HepG2 (cell line): ENCODE data around the gene ZNF783. TPM values are rescaled to one million over a fixed set of nuclear protein-coding genes. Genes with fewer than 3 reads are reported as not detected.

Source experiments
- ATAC-seq: fragments of 200-7000 bp; cut with Tn5 transposase; 3 replicates; pipeline ENCODE4 v1.9.1; 2020; ENCODE audit warnings: mild to moderate bottlenecking, moderate library complexity
- BruUV-seq: library from RNA; stranded (reverse); fragments of 400-500 nt; replicated peaks from 2 replicates; lab custom pipeline; 2021; lab: Mats Ljungman, UMichigan
- CTCF ChIA-PET: fragments of 300-600 bp; formaldehyde crosslinking; extraction: SDS; loops from one replicate; lab custom pipeline; 2021; ENCODE audit warnings: low total read pairs, inconsistent platforms, low intra/inter-chr PET ratio; lab: Yijun Ruan, JAX
- POLR2A ChIA-PET: fragments of 350-600 bp; sonication (Branson Sonifier 250); formaldehyde crosslinking; loops from one replicate; lab custom pipeline; 2020; ENCODE audit warnings: antibody characterized with exemption, inconsistent platforms; lab: Yijun Ruan, JAX
- DNase-seq: peaks from one replicate; pipeline ENCODE4 v3.0.0-alpha.2; 2015; ENCODE audit warnings: low spot score
- FAIRE-seq: peaks from 3 replicates; lab custom pipeline; 2011; peaks lifted over from hg19 to GRCh38; lab: Jason Lieb, UNC
- H2AFZ ChIP-seq: one replicate; pipeline ENCODE4 v1.6.1; 2011; ENCODE audit warnings: low read length, inconsistent platforms
- H3K27ac ChIP-seq: fragments of 300-600 bp; 3 replicates; pipeline ENCODE4 v1.8.0; 2011; ENCODE audit warnings: mixed run types, mild to moderate bottlenecking, mixed read lengths, low read length, inconsistent platforms; ENCODE audit not compliant: insufficient read depth; ENCODE audit errors: extremely low read length
- H3K27me3 ChIP-seq, 2 experiments: fragments of 200-600 bp in 1 of 2; 2 replicates in 1 of 2; 3 replicates in 1 of 2; pipeline versions ENCODE4 v1.6.0 to v1.8.0; 2011; ENCODE audit warnings: low read length in 2 of 2, mild to moderate bottlenecking in 2 of 2, moderate library complexity in 2 of 2, inconsistent platforms in 1 of 2; ENCODE audit not compliant: insufficient read depth in 2 of 2, control insufficient read depth in 1 of 2
- H3K36me3 ChIP-seq, 2 experiments: fragments of 200-600 bp in 1 of 2; replicated peaks in 1 of 2; 2 replicates in 1 of 2; 3 replicates in 1 of 2; pipeline versions ENCODE4 v1.5.1 to v1.8.0; 2011; ENCODE audit warnings: low read length in 2 of 2, inconsistent platforms in 1 of 2; ENCODE audit not compliant: insufficient read depth in 2 of 2, control insufficient read depth in 1 of 2
- H3K4me1 ChIP-seq: 2 replicates; pipeline ENCODE4 v1.5.1; 2012; ENCODE audit warnings: low read length, inconsistent platforms; ENCODE audit not compliant: insufficient read depth
- H3K4me2 ChIP-seq: 2 replicates; pipeline ENCODE4 v1.6.0; 2011; ENCODE audit warnings: low read depth, low read length, inconsistent platforms
- H3K4me3 ChIP-seq, 3 experiments: fragments of 200-600 bp in 1 of 3; sonication (generic), shearing (Covaris generic) in 1 of 3; replicated peaks in 1 of 3; 2 replicates each; pipeline ENCODE4 v1.5.1; 2011 to 2016; ENCODE audit warnings: low read length in 3 of 3, inconsistent platforms in 2 of 3, low read depth in 2 of 3, mild to moderate bottlenecking in 2 of 3, control low read depth in 1 of 3, mixed read lengths in 1 of 3; ENCODE audit not compliant: insufficient read depth in 1 of 3
- H3K79me2 ChIP-seq: one replicate; pipeline ENCODE4 v1.6.1; 2011; ENCODE audit warnings: low read length, inconsistent platforms; ENCODE audit not compliant: insufficient read depth
- H3K9ac ChIP-seq: 2 replicates; pipeline ENCODE4 v1.6.0; 2011; ENCODE audit warnings: mild to moderate bottlenecking, low read depth, low read length, inconsistent platforms; ENCODE audit not compliant: insufficient read depth
- H3K9me3 ChIP-seq: 2 replicates; pipeline ENCODE4 v1.5.1; 2012; ENCODE audit warnings: mild to moderate bottlenecking, low read length
- H4K20me1 ChIP-seq: 2 replicates; pipeline ENCODE4 v1.6.0; 2011; ENCODE audit warnings: inconsistent platforms, mild to moderate bottlenecking, low read length, moderate library complexity; ENCODE audit not compliant: insufficient read depth
- NFE2 ChIP-seq: sonication (generic); formaldehyde crosslinking; IDR thresholded peaks from 2 replicates; pipeline ENCODE4 v1.4.0; 2020; ENCODE audit warnings: missing genetic modification reagents
- NFE2L2 ChIP-seq: fragments of 150-350 bp; IDR thresholded peaks from 2 replicates; pipeline ENCODE4 v1.6.1; 2014; ENCODE audit warnings: low read length
- TAF1 ChIP-seq: sonication (generic); formaldehyde crosslinking; IDR thresholded peaks from 2 replicates; pipeline ENCODE4 v1.4.0; 2020; ENCODE audit warnings: missing genetic modification reagents
- ZIK1 ChIP-seq: sonication (generic); formaldehyde crosslinking; IDR thresholded peaks from 2 replicates; pipeline ENCODE4 v1.5.0; 2020; ENCODE audit warnings: mild to moderate bottlenecking, low read depth, missing genetic modification reagents, borderline replicate concordance
- ZNF331 ChIP-seq: sonication (generic); formaldehyde crosslinking; IDR thresholded peaks from 2 replicates; pipeline ENCODE4 v1.4.0; 2020; ENCODE audit warnings: missing genetic modification reagents
- ZNF780A ChIP-seq: sonication (generic); formaldehyde crosslinking; IDR thresholded peaks from 2 replicates; pipeline ENCODE4 v1.8.0; 2022; ENCODE audit warnings: mild to moderate bottlenecking, missing genetic modification reagents, moderate library complexity
- WGBS: methylation state at CpG from one replicate; pipeline ENCODE4 v1.1.6; 2017; ENCODE audit warnings: low lambda C conversion rate; 5-methylcytosine and 5-hydroxymethylcytosine counted together
- in situ Hi-C: cut with HindIII; loops from 2 replicates; pipeline ENCODE4 v1.10.0; 2017; ENCODE audit warnings: low pct_unique_long_range_greater_than_20kb; ENCODE audit not compliant: extremely low pct_ligation_motif_present
- intact Hi-C: fragments of 100-400 bp; cut with micrococcal nuclease; formaldehyde crosslinking; loops from one replicate; pipeline ENCODE4 v1.10.0; 2022; ENCODE audit not compliant: unreplicated experiment
- polyA plus RNA-seq, 8 experiments: library from polyadenylated mRNA; depleted of rRNA in 3 of 8; stranded (reverse) in 7 of 8; unstranded in 1 of 8; fragments of >200 nt; fragmentation: Illumina TruSeq in 4 of 8; extraction: Trizol in 4 of 8; gene quantifications; 2 replicates each; pipeline versions ENCODE4 v1.2.1 to v1.2.3, GENCODE V29; 2011 to 2016; ENCODE audit warnings: low read depth in 4 of 8, missing spikeins in 1 of 8, mixed read lengths in 1 of 8; ENCODE audit not compliant: insufficient read depth in 1 of 8
- total RNA-seq, 5 experiments: library from RNA; depleted of rRNA; stranded (reverse); fragments of >200 nt; fragmentation: Illumina TruSeq; extraction: Trizol; gene quantifications; 2 replicates each; pipeline ENCODE4 v1.2.3, GENCODE V29; 2016; ENCODE audit warnings: low read depth in 1 of 5
- TF ChIP-seq, protein P1 (sequence below): sonication (generic); formaldehyde crosslinking; IDR thresholded peaks from 2 replicates; pipeline ENCODE4 v1.8.0; 2022; ENCODE audit warnings: mild to moderate bottlenecking, missing genetic modification reagents, moderate library complexity

ZNF783 gene
- total and polyA plus RNA-seq, 2 of the 13 experiments (the other 11 are each of a cell fraction or from before 2014, with no cell fraction given) = 4.1 to 5.2 TPM

DNA sequence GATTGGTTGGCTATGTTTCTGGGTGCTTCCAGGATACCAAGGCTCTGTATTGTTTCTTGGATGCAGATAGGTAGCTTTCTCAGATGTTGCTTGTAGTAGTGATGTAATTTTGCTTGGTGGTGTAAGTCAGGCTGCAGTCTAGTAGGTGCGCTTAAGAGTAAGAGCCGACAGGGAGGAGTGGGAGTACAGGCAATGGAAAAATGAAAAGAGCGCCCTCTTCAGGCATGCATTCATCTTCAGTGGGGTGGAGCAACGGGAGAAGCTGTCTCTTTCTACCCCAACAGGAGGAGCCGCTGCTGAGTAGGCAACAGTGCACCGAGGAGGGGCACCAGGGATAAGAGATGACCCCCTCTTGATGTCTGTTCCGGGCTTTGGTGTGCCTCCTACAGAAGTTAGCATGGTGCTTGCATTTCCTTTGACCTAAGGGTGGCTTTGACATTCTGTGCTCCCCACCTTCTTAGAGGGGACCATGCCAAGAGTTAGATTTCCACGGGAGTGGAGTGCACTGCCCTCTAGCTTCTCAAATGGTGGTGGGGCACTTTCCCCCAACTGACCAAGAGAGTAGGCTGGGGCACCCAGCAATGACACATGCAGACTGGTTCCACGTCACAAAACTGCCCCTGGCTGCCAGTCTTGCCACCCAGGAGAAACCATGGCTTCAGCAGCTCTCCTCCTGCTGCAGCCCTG, 56.1 kb downstream of the ZNF783 start:
- H3K4me1 ChIP-seq = no peaks in the 10 kb centered on the region
- H2AFZ ChIP-seq = no peak overlapping the region
- ATAC-seq = no peak; the same call in 2 of the 3 replicates
- in situ Hi-C loops = no loop called here
- CTCF ChIA-PET = no interaction called here
- DNase-seq = no peak
- POLR2A ChIA-PET = no interaction called here
- no peak overlapping the region for H3K9ac ChIP-seq
- no peaks in the 10 kb centered on the region for H3K9me3 ChIP-seq
- H3K4me2 ChIP-seq = no peak overlapping the region
- no peaks in the 10 kb centered on the region for H3K79me2 ChIP-seq
- no peak for FAIRE-seq
- no TSS peak for BruUV-seq
- TF ChIP-seq ZIK1 (CRISPR knock-in tag) (no peak), ZNF780A (CRISPR knock-in tag) (no peak)
- TF ChIP-seq, protein P1, sequence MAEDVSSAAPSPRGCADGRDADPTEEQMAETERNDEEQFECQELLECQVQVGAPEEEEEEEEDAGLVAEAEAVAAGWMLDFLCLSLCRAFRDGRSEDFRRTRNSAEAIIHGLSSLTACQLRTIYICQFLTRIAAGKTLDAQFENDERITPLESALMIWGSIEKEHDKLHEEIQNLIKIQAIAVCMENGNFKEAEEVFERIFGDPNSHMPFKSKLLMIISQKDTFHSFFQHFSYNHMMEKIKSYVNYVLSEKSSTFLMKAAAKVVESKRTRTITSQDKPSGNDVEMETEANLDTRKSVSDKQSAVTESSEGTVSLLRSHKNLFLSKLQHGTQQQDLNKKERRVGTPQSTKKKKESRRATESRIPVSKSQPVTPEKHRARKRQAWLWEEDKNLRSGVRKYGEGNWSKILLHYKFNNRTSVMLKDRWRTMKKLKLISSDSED = no peak
- WGBS = 46% methylated on average over 8 of the region's 9 CpGs
- 0 out of 5 replicates have a peak, but pooled peaks cover 0 to 6% of the 10 kb centered on the region in 2 experiments for H3K27me3 ChIP-seq
- no peaks in the 10 kb centered on the region for H3K36me3 ChIP-seq
- H4K20me1 ChIP-seq = no peaks in the 10 kb centered on the region
- no peak overlapping the region for H3K4me3 ChIP-seq
- intact Hi-C loops = no loop called here
- H3K27ac ChIP-seq = no peak overlapping the region

DNA sequence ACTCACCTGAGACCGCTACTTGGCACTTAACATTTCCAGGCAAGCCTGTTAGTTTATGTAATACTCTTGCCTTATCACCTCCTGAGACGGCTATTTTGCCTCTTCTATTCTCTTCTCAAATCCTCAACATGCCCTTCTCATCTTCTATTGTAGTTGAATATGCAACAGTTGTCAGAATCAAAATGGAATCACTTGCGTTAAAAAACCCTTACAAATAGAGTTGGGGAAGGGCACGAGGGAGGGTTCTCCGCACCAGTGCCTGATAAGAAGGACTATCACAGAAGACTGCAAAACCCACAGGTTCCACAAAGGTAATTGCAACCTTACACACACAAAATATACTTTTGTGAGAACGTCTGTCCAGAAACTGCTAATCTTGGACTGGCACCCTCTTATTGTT, 57.4 kb downstream of the ZNF783 start:
- no peak for ATAC-seq
- POLR2A ChIA-PET = no interaction called here
- no peaks in the 10 kb centered on the region for H3K79me2 ChIP-seq
- no peaks in the 10 kb centered on the region for H3K9me3 ChIP-seq
- H3K4me2 ChIP-seq = no peak overlapping the region
- DNase-seq = no peak
- in situ Hi-C loops = no loop called here
- BruUV-seq = no TSS peak
- no peaks in the 10 kb centered on the region for H4K20me1 ChIP-seq
- intact Hi-C loops = no loop called here
- no peak overlapping the region for H3K9ac ChIP-seq
- H2AFZ ChIP-seq = no peak overlapping the region
- CTCF ChIA-PET = no interaction called here
- no peak for TF ChIP-seq NFE2 (CRISPR knock-in tag)
- TF ChIP-seq TAF1 = no peak
- no peak for TF ChIP-seq ZNF331 (CRISPR knock-in tag)
- TF ChIP-seq NFE2L2 = no peak
- H3K4me3 ChIP-seq = no peak overlapping the region
- WGBS = 64% methylated on average over 6 of the region's 6 CpGs
- H3K4me1 ChIP-seq = no peaks in the 10 kb centered on the region
- no peak overlapping the region for H3K27ac ChIP-seq
- no peak for FAIRE-seq
- no peaks in the 10 kb centered on the region for H3K36me3 ChIP-seq
- H3K27me3 ChIP-seq = 0 out of 5 replicates have a peak, but pooled peaks cover 0 to 6% of the 10 kb centered on the region in 2 experiments
